ENCODE results near the gene PPM1H.

PPM1H gene

GRCh38 chr12:62750941-62751809 lies 183.8 kb downstream of the PPM1H start:
- CTCF ChIA-PET = no interaction called here
- Mint-ChIP-seq H3K4me1 (no peaks in the 10 kb centered on the region), H3K9me3 (no peaks in the 10 kb centered on the region), H3K36me3 (no peaks in the 10 kb centered on the region), H3K4me3 (no peak overlapping the region), H3K27me3 (peaks cover 26% of the 10 kb centered on the region), H3K27ac (no peak overlapping the region)
- no peak for DNase-seq

DNA sequence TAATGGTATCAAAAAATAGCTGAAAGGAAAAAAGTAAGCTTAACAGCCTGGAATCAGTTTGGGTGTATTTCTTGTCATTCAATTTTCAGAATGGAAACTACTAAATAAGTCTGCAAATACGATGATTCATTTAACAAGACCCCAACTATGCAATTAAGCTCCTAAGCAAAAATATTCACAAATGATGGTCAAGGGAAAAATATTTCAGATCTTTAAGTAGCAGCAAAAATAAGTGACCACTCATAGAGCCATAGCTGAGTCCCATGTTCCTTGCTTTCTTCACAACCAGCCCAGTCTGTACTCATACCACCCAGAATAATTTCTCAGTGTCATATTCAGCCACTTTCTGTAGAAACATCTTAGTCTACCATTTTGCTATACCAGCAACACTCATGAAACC lies 185.4 kb downstream of the PPM1H start:
- Mint-ChIP-seq H3K36me3 (no peaks in the 10 kb centered on the region), H3K9me3 (no peaks in the 10 kb centered on the region), H3K4me3 (no peak overlapping the region), H3K27me3 (peaks cover 20% of the 10 kb centered on the region), H3K27ac (no peak overlapping the region), H3K4me1 (no peaks in the 10 kb centered on the region)
- DNase-seq = no peak
- CTCF ChIA-PET = no interaction called here

DNA sequence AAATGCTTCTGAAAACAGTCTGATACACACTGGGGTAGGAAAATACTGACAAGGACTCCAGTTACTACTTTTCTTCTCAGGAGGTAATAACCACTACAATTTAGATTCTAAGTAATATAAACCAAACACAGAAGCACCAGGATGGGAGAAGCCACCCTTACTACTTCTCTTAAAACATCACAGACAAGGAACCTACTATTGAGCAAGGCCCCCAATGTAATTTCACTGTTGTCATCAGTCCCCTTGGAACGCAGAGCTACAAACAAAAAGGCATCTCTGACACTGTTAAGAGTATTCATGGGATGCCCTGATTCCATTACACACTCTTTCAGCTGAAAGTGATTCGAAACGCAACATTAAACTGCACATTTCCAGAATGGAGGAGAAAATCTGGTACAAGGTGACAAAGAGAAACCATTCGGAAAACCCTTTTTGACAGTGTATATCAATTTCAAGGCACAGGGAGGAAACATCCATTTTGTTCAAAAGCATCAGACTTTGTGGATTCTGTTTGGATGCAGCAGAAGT lies 185.9 kb downstream of the PPM1H start:
- no peak overlapping the region for H3K27ac Mint-ChIP-seq
- CTCF ChIA-PET = no interaction called here
- no peak for DNase-seq

DNA sequence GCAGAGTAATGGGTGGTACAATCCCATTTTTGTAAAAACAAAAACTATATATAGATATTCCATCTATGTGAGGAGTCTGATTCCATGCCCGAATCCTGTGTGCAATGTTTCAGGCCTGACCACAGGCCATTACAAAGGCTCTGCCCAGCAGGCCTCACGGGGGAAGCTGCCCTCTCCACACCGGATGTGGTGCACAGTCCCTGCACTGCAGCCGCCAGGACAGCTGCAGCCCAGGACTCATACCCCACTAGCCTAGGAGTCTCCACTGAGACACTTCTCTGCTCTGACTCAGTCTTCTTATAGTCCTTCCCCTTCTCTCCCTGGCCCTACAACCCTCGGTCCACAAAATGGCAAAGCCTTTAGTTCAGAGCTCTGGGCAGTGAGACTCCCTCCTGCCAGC lies 190.4 kb downstream of the PPM1H start:
- H3K27me3 Mint-ChIP-seq = peaks cover 7% of the 10 kb centered on the region
- no peak overlapping the region for H3K27ac Mint-ChIP-seq
- H3K4me1 Mint-ChIP-seq = no peaks in the 10 kb centered on the region
- no peaks in the 10 kb centered on the region for H3K36me3 Mint-ChIP-seq
- H3K9me3 Mint-ChIP-seq = no peaks in the 10 kb centered on the region
- CTCF ChIA-PET = interaction anchor here (0.6 kb wide), 2 partner anchors 36 to 63 kb away, joined by 3 read pairs; no protein-coding TSS in a partner anchor
- no peak for DNase-seq
- no peak overlapping the region for H3K4me3 Mint-ChIP-seq

More for the DNA sequence above, 185.9 kb downstream of the PPM1H start:
- peaks cover 15% of the 10 kb centered on the region for H3K27me3 Mint-ChIP-seq
- no peak overlapping the region for H3K4me3 Mint-ChIP-seq
- H3K36me3 Mint-ChIP-seq = no peaks in the 10 kb centered on the region
- H3K4me1 Mint-ChIP-seq = no peaks in the 10 kb centered on the region
- H3K9me3 Mint-ChIP-seq = no peaks in the 10 kb centered on the region

- CTCF ChIA-PET = no interaction called here
- H3K4me1 Mint-ChIP-seq = peaks cover under 1% of the 10 kb centered on the region
- no peak overlapping the region for H3K27ac Mint-ChIP-seq
- H3K9me3 Mint-ChIP-seq = no peaks in the 10 kb centered on the region
- no peak for DNase-seq
- H3K36me3 Mint-ChIP-seq = no peaks in the 10 kb centered on the region
- peaks cover 7% of the 10 kb centered on the region for H3K27me3 Mint-ChIP-seq
- no peak overlapping the region for H3K4me3 Mint-ChIP-seq
These were observed 195.5 kb downstream of the PPM1H start for GRCh38 chr12:62739266-62740015.

DNA sequence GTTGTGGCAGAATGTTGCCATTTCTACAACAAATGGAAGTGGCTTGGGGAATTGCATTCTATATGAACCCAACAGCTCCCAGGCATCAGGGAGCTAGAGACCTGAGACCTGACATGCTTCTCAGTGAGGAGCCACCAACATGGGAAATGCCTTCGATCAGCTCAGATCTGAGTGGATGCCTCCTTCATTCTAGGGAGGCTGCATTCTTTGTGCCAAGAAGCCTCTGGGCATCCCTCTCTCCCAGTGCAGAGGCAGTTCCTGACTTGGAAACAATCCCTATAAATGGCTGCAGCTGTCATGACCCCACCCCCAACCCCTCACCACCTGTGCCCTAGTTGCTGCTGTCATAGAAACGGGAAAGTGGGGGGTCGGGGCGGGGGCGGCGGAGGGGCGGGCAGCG lies 196.3 kb downstream of the PPM1H start:
- Mint-ChIP-seq H3K4me3 (no peak overlapping the region), H3K9me3 (no peaks in the 10 kb centered on the region), H3K27ac (no peak overlapping the region), H3K27me3 (peaks cover 7% of the 10 kb centered on the region), H3K4me1 (peaks cover 4% of the 10 kb centered on the region), H3K36me3 (no peaks in the 10 kb centered on the region)
- CTCF ChIA-PET = no interaction called here
- DNase-seq = no peak

DNA sequence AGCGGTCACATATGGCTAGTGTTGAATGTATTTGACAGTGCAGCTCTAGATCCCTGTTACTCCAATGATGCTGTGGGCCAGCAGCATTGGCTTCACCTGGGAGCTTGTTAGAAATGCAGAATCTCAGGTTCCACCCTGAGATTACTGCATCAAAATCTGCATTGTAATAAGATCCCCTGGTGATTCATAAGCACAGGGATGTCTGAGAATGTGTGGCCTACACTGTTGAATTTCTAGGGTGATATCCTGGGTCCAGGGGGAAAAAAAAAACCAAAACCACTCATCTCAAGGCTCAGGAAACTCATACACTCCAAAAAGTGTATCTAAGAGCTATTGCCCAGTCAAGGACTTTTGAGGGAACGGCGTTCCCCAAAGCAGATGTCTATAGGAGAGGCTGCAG lies 196.8 kb downstream of the PPM1H start:
- DNase-seq = no peak
- Mint-ChIP-seq H3K9me3 (no peaks in the 10 kb centered on the region), H3K4me3 (no peak overlapping the region), H3K36me3 (no peaks in the 10 kb centered on the region), H3K4me1 (peaks cover 4% of the 10 kb centered on the region), H3K27ac (no peak overlapping the region), H3K27me3 (peaks cover 7% of the 10 kb centered on the region)
- CTCF ChIA-PET = interaction anchor here (0.6 kb wide), 1 partner anchor 606 kb away, joined by 4 read pairs; no protein-coding TSS in a partner anchor

DNA sequence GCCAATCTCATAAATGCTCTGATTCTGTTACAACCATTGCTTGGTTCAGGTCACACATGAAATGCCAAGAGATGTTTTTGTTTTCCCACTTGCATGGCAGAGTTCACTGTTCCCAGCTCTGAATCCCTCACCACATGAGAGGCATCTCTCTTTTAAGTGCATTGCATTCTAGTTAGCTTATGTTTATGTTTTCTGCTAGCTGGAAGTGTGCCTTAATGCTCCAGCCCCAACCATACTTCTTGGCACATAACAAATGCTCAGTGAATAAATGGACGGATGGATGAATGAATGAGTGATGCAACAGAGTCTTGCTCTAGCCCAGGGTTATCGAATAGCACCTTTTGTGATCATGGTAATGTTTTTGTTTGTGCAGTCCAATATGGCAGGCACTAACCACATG lies 197.3 kb downstream of the PPM1H start:
- no peak overlapping the region for H3K27ac Mint-ChIP-seq
- peaks cover 7% of the 10 kb centered on the region for H3K27me3 Mint-ChIP-seq
- DNase-seq = no peak
- H3K36me3 Mint-ChIP-seq = no peaks in the 10 kb centered on the region
- CTCF ChIA-PET = interaction anchor here (0.6 kb wide), 1 partner anchor 605 kb away, joined by 4 read pairs; no protein-coding TSS in a partner anchor
- peaks cover 4% of the 10 kb centered on the region for H3K4me1 Mint-ChIP-seq
- no peak overlapping the region for H3K4me3 Mint-ChIP-seq
- no peaks in the 10 kb centered on the region for H3K9me3 Mint-ChIP-seq

DNA sequence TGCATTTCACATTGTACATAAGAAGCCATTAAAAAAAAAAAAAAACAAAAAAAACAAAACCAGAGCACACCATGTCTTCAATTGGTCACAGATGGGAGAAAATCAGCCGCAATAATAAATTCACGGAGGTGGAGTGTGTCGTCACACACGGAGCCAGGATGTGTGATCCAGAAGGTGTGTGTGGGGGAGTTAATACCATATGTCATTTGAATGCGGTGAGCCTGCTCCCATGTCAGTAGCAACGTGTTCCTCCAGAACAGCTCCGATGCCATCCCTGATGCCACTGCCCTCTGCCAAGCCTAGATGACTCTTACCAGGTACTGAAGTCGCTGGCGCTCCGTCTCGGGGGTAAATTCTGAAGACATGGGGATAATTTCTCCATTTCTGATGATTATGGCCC lies 197.8 kb downstream of the PPM1H start:
- Mint-ChIP-seq H3K27ac (no peak overlapping the region), H3K4me1 (peaks cover 4% of the 10 kb centered on the region), H3K9me3 (no peaks in the 10 kb centered on the region)

DNA sequence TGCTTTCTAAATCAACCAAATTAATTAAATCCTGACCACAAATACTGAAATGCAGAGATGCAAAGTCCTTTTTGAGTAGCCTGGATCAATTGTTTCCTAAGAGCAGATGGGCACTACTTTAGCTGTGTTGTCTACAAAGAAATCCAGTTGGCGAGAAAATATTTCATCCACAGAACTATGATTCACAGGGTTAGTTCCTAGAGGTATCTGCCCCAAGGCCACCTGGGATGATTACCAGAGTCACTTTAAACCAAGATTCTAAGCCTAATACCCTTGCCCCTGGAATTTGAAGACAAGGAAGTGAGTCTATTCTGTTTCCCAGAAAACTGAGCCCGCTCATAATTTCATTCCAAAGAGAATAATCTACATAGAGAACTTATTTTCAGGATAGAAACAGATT lies 198.4 kb downstream of the PPM1H start:
- no peak overlapping the region for H3K4me3 Mint-ChIP-seq
- CTCF ChIA-PET = no interaction called here
- H3K4me1 Mint-ChIP-seq = peaks cover 4% of the 10 kb centered on the region
- H3K9me3 Mint-ChIP-seq = no peaks in the 10 kb centered on the region
- DNase-seq = no peak
- H3K36me3 Mint-ChIP-seq = no peaks in the 10 kb centered on the region
- peaks cover 13% of the 10 kb centered on the region for H3K27me3 Mint-ChIP-seq
- no peak overlapping the region for H3K27ac Mint-ChIP-seq

More for the DNA sequence above, 197.8 kb downstream of the PPM1H start:
- Mint-ChIP-seq H3K4me3 (no peak overlapping the region), H3K27me3 (peaks cover 7% of the 10 kb centered on the region), H3K36me3 (no peaks in the 10 kb centered on the region)
- DNase-seq = no peak
- CTCF ChIA-PET = no interaction called here

DNA sequence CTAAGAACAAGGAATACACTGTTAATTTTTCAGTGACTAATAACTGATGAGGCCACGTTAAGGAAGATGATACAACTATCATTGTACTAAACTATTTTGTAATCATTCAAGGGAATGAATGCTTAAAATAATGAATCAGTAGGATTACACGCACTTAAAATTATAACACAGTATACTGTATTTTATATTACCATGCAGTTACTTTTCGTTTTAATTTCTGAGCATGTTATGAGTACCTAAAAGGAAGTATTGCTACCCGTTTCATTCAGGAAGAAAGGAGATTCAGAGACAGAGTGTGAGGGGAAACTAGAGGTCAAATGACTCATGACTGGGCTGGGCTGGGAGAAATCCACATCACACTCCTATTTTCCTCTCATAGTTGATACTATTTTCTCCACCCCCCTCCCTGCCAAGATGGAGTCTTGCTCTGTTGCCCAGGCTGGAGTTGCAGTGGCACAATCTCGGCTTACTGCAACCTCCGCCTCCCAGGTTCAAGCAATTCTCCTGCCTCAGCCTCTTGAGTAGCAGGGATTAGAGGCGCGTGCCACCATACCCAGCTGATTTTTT lies 202.0 kb downstream of the PPM1H start:
- H3K4me1 Mint-ChIP-seq = peaks cover 4% of the 10 kb centered on the region
- H3K27me3 Mint-ChIP-seq = peaks cover 19% of the 10 kb centered on the region
- H3K4me3 Mint-ChIP-seq = no peak overlapping the region
- H3K27ac Mint-ChIP-seq = no peak overlapping the region
- H3K9me3 Mint-ChIP-seq = no peaks in the 10 kb centered on the region
- no peak for DNase-seq
- no peaks in the 10 kb centered on the region for H3K36me3 Mint-ChIP-seq
- CTCF ChIA-PET = no interaction called here

DNA sequence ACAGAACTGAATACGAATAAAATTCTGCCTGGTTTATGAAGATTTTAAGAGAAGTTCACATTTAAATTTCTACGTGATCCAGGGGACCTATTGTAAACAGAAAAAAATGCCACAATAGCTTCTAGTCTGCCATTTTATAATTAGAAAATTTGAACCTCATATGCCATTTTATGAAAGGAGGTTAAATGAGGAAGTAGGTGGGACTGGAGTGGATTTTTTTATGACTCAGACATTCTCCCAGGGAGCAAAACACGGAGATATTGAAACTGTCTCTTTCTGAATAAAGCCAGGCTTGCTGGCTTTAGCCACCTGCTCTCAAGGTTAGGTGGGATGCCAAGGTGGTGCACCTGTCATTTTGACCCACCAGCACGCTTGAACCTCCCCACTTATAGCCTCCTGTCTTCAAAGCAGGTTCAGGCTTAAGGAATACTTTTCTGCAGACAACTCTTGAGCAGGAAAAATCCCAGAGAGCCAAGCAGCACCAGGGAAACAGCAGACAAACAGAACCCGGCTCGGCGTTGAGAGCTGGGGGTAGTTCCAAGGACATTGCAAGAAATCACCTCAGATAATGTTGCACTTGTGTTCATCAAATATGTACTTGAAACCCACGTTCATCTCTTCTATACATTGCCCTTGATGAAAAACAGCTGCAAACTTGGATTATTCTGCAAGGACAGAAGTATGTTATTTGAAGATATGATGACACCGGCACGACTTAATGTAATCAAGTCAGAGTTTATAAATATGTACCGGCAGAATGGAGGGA lies 203.7 kb downstream of the PPM1H start:
- CTCF ChIA-PET = no interaction called here
- Mint-ChIP-seq H3K27me3 (peaks cover 22% of the 10 kb centered on the region), H3K36me3 (no peaks in the 10 kb centered on the region), H3K4me3 (no peak overlapping the region), H3K9me3 (no peaks in the 10 kb centered on the region), H3K4me1 (peaks cover 4% of the 10 kb centered on the region), H3K27ac (no peak overlapping the region)
- DNase-seq = no peak

DNA sequence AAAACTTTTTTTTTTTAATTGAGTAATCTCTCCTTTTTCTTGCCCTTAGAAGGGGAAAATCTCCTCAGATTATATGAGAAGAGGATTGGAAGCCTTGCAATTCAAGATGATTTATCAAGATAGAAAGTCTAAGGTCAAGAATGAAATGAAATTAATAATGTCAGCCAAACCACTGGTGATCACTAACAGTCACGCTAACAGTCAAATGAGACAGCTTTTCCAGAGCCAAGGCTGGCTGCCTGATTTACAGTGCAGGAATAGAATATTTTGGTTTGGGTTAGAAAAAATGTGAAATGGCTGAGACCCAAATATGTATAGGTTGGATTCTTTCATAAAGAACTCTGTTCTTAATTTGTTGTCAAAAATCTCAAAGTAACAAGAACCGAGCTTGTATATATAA lies 204.3 kb downstream of the PPM1H start:
- Mint-ChIP-seq H3K4me1 (peaks cover 4% of the 10 kb centered on the region), H3K36me3 (no peaks in the 10 kb centered on the region)
- CTCF ChIA-PET = no interaction called here

More for the DNA sequence above, 204.3 kb downstream of the PPM1H start:
- H3K27ac Mint-ChIP-seq = no peak overlapping the region
- no peak for DNase-seq
- no peak overlapping the region for H3K4me3 Mint-ChIP-seq
- H3K27me3 Mint-ChIP-seq = peaks cover 22% of the 10 kb centered on the region
- no peaks in the 10 kb centered on the region for H3K9me3 Mint-ChIP-seq

Measured in activated naive CD4-positive, alpha-beta T cell treated with anti-CD3 and anti-CD28 coated beads, Interleukin-2, amount 10 ng/mL, durations not matched to agents 7 days and 5 days (primary cell).